Endothelial cell (in vitro differentiated cells): ENCODE measurements around the gene NACAD. TPM values are rescaled to one million over a fixed set of nuclear protein-coding genes. Genes with fewer than 3 reads are reported as not detected.

Experiments
- DNase-seq: peaks from one replicate; pipeline ENCODE4 v3.0.0; 2021; ENCODE audit warnings: low spot score
- H3K27ac Mint-ChIP-seq: one replicate; pipeline ENCODE4 v1.8.0; 2021; ENCODE audit warnings: mixed read lengths, inconsistent platforms; ENCODE audit not compliant: unreplicated experiment
- H3K27me3 Mint-ChIP-seq: one replicate; pipeline ENCODE4 v1.8.0; 2021; ENCODE audit warnings: mild to moderate bottlenecking, moderate library complexity, mixed read lengths, inconsistent platforms; ENCODE audit not compliant: unreplicated experiment
- H3K36me3 Mint-ChIP-seq: one replicate; pipeline ENCODE4 v1.8.0; 2021; ENCODE audit warnings: mild to moderate bottlenecking, low read depth, mixed read lengths, inconsistent platforms; ENCODE audit not compliant: unreplicated experiment
- H3K4me1 Mint-ChIP-seq: one replicate; pipeline ENCODE4 v1.8.0; 2021; ENCODE audit warnings: mild to moderate bottlenecking, mixed read lengths, inconsistent platforms; ENCODE audit not compliant: unreplicated experiment
- H3K4me3 Mint-ChIP-seq: one replicate; pipeline ENCODE4 v1.8.0; 2021; ENCODE audit warnings: mild to moderate bottlenecking, mixed read lengths, inconsistent platforms; ENCODE audit not compliant: unreplicated experiment
- H3K9me3 Mint-ChIP-seq: one replicate; pipeline ENCODE4 v1.8.0; 2021; ENCODE audit warnings: mixed read lengths, inconsistent platforms; ENCODE audit not compliant: unreplicated experiment
- total RNA-seq: library from RNA; stranded (reverse); fragmentation: NEBNext Ultra II Directional; extraction: Animal tissue kit (Norgen Biotek cat#: 25700); gene quantifications from one replicate; pipeline ENCODE4 v1.2.1, GENCODE V29; 2021; ENCODE audit not compliant: unreplicated experiment
- TF ChIP-seq, protein P1 (sequence below): fragments of 200-600 bp; sonication (generic); IDR thresholded peaks from one replicate; pipeline ENCODE4 v1.5.0; 2021; ENCODE audit warnings: antibody characterized with exemption; ENCODE audit not compliant: unreplicated experiment

Gene NACAD
- total RNA-seq, 1 donor from 2014 or later: 3.5 TPM

DNA sequence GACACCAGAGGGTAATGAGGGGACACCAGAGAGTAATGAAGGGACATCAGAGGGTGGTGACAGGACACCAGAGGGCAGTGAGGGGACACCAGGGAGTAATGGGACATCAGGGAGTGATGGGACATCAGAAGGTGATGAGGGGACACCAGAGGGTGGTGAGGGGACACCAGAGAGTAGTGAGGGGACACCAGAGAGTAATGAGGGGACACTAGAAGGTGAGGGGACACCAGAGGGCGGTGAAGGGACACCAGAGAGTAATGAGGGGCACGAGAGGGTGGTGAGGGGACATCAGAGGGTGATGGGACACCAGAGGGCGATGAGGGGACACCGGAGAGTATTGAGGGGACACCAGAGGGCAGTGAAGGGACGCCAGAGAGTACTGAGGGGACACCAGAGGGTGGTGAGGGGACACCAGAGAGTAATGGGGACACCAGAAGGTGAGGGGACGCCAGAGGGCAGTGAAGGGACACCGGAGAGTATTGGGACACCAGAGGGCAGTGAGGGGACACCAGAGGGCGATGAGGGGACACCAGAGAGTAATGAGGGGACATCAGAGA is 10.6 kb downstream of the NACAD start:
- Mint-ChIP-seq H3K27me3 (peaks cover 30% of the 10 kb centered on the region), H3K27ac (peak overlapping the region; percentile 40), H3K9me3 (no peaks in the 10 kb centered on the region), H3K4me3 (peak overlapping the region; percentile 59), H3K4me1 (no peaks in the 10 kb centered on the region), H3K36me3 (peaks cover 20% of the 10 kb centered on the region)
- DNase-seq: no peak
- TF ChIP-seq, protein P1, sequence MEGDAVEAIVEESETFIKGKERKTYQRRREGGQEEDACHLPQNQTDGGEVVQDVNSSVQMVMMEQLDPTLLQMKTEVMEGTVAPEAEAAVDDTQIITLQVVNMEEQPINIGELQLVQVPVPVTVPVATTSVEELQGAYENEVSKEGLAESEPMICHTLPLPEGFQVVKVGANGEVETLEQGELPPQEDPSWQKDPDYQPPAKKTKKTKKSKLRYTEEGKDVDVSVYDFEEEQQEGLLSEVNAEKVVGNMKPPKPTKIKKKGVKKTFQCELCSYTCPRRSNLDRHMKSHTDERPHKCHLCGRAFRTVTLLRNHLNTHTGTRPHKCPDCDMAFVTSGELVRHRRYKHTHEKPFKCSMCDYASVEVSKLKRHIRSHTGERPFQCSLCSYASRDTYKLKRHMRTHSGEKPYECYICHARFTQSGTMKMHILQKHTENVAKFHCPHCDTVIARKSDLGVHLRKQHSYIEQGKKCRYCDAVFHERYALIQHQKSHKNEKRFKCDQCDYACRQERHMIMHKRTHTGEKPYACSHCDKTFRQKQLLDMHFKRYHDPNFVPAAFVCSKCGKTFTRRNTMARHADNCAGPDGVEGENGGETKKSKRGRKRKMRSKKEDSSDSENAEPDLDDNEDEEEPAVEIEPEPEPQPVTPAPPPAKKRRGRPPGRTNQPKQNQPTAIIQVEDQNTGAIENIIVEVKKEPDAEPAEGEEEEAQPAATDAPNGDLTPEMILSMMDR: no peak

DNA sequence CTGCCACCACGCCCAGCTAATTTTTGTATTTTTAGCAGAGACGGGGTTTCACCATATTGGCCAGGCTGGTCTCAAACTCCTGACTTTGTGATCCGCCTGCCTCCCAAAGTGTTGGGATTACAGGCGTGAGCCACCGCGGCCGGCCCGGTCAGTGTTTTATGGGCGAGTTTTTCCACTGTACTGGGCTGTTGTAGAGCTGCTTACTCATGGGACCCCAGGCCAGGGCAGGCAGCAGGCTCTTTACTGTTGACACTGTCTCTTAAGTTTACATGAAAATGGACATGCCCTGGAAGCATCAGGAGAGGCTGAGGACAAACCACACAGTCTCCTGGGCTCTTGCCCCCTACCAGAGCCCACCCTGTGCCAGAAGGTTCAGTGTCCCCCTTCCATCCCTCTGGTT is 11.2 kb downstream of the NACAD start:
- no peak overlapping the region for H3K4me3 Mint-ChIP-seq
- H3K9me3 Mint-ChIP-seq: no peaks in the 10 kb centered on the region
- H3K27ac Mint-ChIP-seq: peak overlapping the region; percentile 40
- no peaks in the 10 kb centered on the region for H3K4me1 Mint-ChIP-seq
- TF ChIP-seq, protein P1: no peak
- H3K36me3 Mint-ChIP-seq: peaks cover 20% of the 10 kb centered on the region
- no peak for DNase-seq
- peaks cover 32% of the 10 kb centered on the region for H3K27me3 Mint-ChIP-seq

DNA sequence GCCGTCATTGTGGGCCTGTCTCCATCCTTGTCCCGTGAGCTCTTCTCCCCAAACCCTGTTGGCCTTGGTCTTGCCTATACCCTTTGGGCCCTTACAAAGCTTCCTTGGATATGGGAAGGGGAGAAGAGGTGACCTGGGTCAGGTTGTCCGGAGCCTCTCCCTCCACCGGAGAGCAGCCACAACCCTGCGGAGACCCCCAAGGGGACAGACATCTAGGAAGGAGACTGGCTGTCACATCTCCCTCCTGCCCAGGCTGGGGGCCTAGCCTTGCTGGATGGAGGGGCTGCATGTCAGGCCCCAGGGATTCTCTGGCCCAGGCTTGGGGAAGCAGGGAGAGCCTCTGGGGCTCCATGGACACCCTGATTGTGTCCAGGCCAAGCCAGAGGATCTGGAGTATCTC is 11.8 kb downstream of the NACAD start:
- TF ChIP-seq, protein P1: no peak
- no peak overlapping the region for H3K27ac Mint-ChIP-seq
- no peak for DNase-seq
- no peaks in the 10 kb centered on the region for H3K9me3 Mint-ChIP-seq
- H3K27me3 Mint-ChIP-seq: peaks cover 32% of the 10 kb centered on the region
- H3K4me3 Mint-ChIP-seq: no peak overlapping the region
- H3K4me1 Mint-ChIP-seq: no peaks in the 10 kb centered on the region
- H3K36me3 Mint-ChIP-seq: peaks cover 22% of the 10 kb centered on the region

DNA sequence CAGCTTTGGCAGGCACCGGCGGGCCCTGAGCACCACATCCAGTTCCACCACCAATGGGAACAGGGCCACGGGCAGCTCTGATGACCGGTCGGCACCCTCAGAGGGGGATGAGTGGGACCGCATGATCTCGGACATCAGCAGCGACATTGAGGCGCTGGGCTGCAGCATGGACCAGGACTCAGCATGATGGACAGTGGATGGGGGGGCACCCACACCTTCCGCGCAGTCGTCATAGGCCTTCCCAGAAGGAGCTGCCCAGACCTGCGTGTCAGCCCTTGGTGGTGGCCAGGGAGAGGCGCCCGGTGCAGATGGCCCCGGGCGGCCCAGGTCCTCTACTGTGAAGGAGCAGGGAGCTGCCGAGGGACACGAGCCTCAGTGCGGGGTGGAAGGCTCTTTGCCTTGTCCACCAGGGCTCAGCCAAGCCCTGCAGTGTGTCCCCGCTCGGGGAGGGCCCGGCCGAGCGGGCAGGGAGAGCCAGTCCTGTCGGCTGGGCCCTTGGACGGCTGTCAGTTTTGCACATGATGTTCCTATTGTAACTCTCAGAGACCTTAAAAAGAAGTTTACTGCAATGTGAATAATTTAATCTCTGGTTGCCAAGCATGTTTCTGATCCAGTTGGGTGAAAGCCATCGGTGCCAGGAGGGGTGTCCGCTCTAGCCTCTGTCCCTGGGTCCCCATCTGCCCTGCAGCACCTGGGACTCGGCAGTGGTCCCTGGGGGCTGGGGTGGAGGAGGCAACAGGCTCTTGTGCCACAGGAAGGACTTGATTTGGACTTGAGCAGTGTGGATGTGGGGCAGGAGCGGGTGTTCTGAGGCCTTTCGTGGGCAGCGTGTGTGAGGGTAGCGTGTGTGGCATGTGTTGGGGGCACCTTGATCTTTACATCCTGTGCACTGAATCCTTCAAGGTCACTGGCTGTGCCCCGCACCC is 12.6 kb downstream of the NACAD start:
- Mint-ChIP-seq H3K27ac (no peak overlapping the region), H3K36me3 (peaks cover 29% of the 10 kb centered on the region), H3K27me3 (peaks cover 32% of the 10 kb centered on the region), H3K9me3 (no peaks in the 10 kb centered on the region), H3K4me1 (no peaks in the 10 kb centered on the region), H3K4me3 (no peak overlapping the region)
- TF ChIP-seq, protein P1: no peak
- no peak for DNase-seq

DNA sequence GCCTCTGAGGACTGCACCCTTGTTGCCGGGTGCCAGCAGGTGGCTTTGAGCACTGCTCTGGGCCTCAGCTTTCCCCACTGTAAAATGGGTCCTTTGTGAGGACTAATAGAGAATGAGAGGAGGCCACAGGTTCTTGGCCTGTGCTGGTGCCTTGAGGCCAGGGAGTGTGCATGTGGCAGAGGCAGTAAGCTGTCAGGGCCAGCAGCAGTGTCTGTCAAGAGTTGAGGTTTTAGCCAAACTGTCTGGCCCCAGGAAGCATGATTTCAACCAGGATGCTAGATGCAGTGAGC is 13.5 kb downstream of the NACAD start:
- no peaks in the 10 kb centered on the region for H3K4me1 Mint-ChIP-seq
- peak overlapping the region; percentile 30 for H3K27ac Mint-ChIP-seq
- TF ChIP-seq, protein P1: no peak

More for the DNA sequence above, 13.5 kb downstream of the NACAD start:
- Mint-ChIP-seq H3K4me3 (peak overlapping the region; percentile 34), H3K9me3 (no peaks in the 10 kb centered on the region), H3K36me3 (peaks cover 29% of the 10 kb centered on the region), H3K27me3 (peaks cover 32% of the 10 kb centered on the region)
- no peak for DNase-seq
